Right atrium auricular region (tissue), 2 donors: Measurements from ENCODE around the gene CREG1. TPM values are rescaled to one million over a fixed set of nuclear protein-coding genes. Genes with fewer than 3 reads are reported as not detected.

Source experiments
- DNase-seq: peaks from one replicate; pipeline ENCODE4 v3.0.0-alpha.2; 2019; ENCODE audit warnings: low spot score
- H3K27ac ChIP-seq, 2 donors: fragments of 200-600 bp; sonication (generic); 1 replicate in 1 of 2; 2 replicates in 1 of 2; pipeline ENCODE4 v1.5.1; 2016 to 2019
- H3K27me3 ChIP-seq, 2 donors: fragments of 200-600 bp; sonication (generic); one replicate each; pipeline versions ENCODE4 v1.5.1 to v1.6.0; 2017 to 2019
- H3K36me3 ChIP-seq: fragments of 200-600 bp; sonication (generic); one replicate; pipeline ENCODE4 v1.5.1; 2016
- H3K4me1 ChIP-seq, 2 donors: fragments of 200-600 bp; sonication (generic); one replicate each; pipeline versions ENCODE4 v1.5.1 to v1.6.0; 2017 to 2019
- H3K4me3 ChIP-seq, 2 donors: fragments of 200-600 bp; sonication (generic); 1 replicate in 1 of 2; 2 replicates in 1 of 2; pipeline ENCODE4 v1.5.1; 2017 to 2019; ENCODE audit warnings: mild to moderate bottlenecking in 1 of 2, moderate library complexity in 1 of 2
- H3K9me3 ChIP-seq, 2 donors: fragments of 200-600 bp; sonication (generic); one replicate each; pipeline ENCODE4 v1.5.1; 2019
- CTCF ChIP-seq, 2 donors: fragments of 200-600 bp; sonication (generic); IDR thresholded peaks; one replicate each; pipeline ENCODE4 v1.5.1; 2019; ENCODE audit warnings: antibody characterized with exemption in 2 of 2
- total RNA-seq, 2 donors: library from RNA; depleted of rRNA; stranded (reverse); fragments of >200 nt; gene quantifications; one replicate each; pipeline ENCODE4 v1.1.0, GENCODE V29; 2016

Gene CREG1
- total RNA-seq, 2 donors from 2014 or later = 127 to 163 TPM

DNA sequence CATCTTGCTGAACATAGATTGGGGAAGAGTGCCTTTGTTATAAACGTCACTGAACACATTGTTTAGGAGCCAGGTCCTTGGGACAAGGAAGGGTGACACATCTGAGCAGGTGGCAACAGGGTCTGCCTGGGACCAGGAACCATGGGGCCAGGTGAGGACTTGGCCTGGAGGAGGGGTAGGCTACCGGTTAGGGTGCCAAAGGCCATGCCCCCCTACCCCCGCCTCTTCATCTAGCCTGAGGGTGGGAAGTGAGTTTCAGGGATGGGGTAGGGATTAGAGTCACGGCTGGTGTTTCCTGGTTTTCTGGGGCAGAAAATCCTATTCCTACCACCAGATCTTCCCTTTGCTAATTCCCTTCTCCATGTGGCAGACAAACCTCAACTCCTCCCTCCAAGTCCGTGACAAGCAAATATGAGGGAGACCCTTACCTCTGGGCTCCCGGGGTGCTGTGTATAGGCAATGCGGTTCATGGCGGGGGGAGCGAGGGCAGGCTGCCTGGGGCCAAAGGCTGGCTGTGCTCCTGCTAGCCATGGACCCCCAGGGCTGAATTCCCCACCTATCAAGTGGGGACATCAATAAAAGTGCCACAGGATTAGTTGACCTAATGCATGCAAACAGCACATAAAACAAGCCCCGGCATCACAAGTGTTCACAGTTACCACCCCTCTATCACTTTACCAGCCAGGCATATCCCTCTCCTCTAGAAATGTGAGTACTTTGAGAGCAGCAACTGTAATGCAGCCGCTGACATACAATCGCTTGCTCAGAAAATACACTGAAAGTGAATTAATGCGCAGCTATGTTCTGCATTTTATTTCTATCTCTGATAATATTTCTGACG is 49.7 kb downstream of the CREG1 start:
- H3K27me3 ChIP-seq = no peaks in the 10 kb centered on the region
- no peaks in the 10 kb centered on the region for H3K9me3 ChIP-seq
- H3K4me1 ChIP-seq = no peaks in the 10 kb centered on the region
- no peak for DNase-seq
- H3K36me3 ChIP-seq = no peaks in the 10 kb centered on the region
- no peak for TF ChIP-seq CTCF (IDR thresholded peaks at IDR 0.05)
- H3K4me3 ChIP-seq = no peak overlapping the region
- H3K27ac ChIP-seq = no peak overlapping the region

- Histone ChIP-seq H3K4me1 (no peaks in the 10 kb centered on the region), H3K4me3 (no peak overlapping the region), H3K27ac (no peak overlapping the region), H3K27me3 (no peaks in the 10 kb centered on the region), H3K9me3 (no peaks in the 10 kb centered on the region), H3K36me3 (no peaks in the 10 kb centered on the region)
- no peak for TF ChIP-seq CTCF (IDR thresholded peaks at IDR 0.05)
- no peak for DNase-seq
These were observed 50.7 kb downstream of the CREG1 start for GRCh38 chr1:167502719-167503462.

DNA sequence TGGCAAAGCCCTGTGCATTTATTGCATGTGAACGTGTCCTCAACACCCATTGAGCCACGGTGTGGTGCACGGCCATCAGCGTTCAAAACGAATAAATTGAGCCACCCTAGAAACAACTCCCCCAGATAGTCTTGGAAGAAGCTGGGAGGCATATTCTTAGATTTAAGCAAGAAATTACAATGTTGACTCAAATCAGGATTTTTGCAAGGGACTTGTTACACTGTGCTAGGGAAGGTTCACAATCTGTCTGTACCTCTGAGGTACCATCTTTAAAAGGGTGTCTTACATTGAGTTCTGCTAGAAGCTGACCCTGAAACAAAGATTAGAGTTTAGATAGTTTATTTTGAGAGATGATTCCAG is 51.4 kb downstream of the CREG1 start:
- no peak overlapping the region for H3K27ac ChIP-seq
- no peak for DNase-seq
- no peaks in the 10 kb centered on the region for H3K36me3 ChIP-seq
- H3K4me1 ChIP-seq = no peaks in the 10 kb centered on the region
- no peaks in the 10 kb centered on the region for H3K9me3 ChIP-seq
- no peak overlapping the region for H3K4me3 ChIP-seq
- TF ChIP-seq CTCF (IDR thresholded peaks at IDR 0.05) = no peak
- no peaks in the 10 kb centered on the region for H3K27me3 ChIP-seq

- H3K4me1 ChIP-seq = no peaks in the 10 kb centered on the region
- H3K27ac ChIP-seq = no peak overlapping the region
- peak; percentile 26 for DNase-seq
These were observed 51.9 kb downstream of the CREG1 start for GRCh38 chr1:167501515-167502191.

More at GRCh38 chr1:167501515-167502191, 51.9 kb downstream of the CREG1 start:
- H3K4me3 ChIP-seq = no peak overlapping the region
- TF ChIP-seq CTCF (IDR thresholded peaks at IDR 0.05) = no peak
- H3K36me3 ChIP-seq = no peaks in the 10 kb centered on the region
- H3K9me3 ChIP-seq = no peaks in the 10 kb centered on the region
- no peaks in the 10 kb centered on the region for H3K27me3 ChIP-seq
